ENCODE results near the gene SPATA2L.
A peak's percentile ranks its signal among the peaks of the same experiment; 100 is the strongest.

The SPATA2L gene

DNA sequence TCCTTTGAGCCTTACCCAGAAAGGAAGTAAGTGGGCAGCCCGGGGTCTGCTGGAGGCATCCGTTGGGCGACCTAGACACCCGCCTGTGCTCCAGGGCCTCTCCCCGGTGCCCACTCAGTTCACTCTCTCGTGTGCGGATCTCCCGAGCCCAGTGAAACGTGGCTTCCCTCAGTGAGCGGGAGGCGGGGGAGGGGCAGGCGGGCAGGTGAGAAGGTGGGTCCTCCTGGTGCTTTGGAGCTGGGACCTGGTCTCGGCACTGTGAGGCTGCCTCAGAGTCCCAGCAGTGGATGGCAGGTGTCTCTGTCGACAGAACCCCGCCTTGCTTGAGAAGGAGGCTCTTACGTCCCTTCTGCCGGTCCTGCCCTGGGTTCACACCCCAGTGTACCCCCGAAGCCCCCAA is 27.8 kb upstream of the SPATA2L start:
- no peak for DNase-seq

DNA sequence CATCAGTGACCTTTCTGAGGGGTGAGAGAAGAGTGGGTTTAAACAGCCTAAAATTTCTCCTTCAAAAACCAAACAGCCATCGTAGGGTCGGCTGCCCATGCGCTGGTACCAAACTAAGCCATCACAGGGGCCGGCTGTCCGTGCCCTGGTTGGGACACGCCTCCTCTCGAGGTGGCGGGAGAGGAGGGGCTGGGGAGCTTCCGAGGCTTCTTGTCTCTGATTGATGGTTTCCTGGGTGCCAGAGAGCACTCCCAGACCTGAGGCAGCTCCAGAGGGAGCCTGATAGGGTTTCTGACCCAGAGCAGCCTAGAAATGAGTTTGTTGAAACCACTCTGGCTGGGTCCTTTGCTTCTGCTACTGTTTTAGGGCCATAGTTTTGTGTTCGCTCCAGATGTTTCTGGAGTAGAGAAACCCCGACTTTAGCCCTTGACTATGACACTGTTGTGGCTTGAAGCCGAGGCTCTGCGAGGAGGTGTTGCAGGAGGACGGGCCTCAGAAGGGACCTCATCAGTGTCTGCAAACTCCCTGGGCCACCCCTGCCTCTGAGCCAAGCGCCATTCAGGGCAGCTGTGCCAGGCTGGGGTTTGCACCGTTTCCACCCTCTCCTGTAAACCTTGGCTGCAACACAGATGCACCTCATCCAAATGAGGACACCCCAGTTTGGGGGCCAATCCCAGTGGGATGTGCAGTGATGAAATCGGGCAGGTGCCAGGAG is 26.1 kb upstream of the SPATA2L start:
- no peak for DNase-seq

- DNase-seq = peak; percentile 43 to 98 (median 91)
These were observed 22.1 kb upstream of the SPATA2L start for GRCh38 chr16:89723279-89724250.

- DNase-seq = peak in 29 of 51 donors; percentile 21 to 72 (median 42)
These were observed 21.1 kb upstream of the SPATA2L start for GRCh38 chr16:89722392-89723278.

DNA sequence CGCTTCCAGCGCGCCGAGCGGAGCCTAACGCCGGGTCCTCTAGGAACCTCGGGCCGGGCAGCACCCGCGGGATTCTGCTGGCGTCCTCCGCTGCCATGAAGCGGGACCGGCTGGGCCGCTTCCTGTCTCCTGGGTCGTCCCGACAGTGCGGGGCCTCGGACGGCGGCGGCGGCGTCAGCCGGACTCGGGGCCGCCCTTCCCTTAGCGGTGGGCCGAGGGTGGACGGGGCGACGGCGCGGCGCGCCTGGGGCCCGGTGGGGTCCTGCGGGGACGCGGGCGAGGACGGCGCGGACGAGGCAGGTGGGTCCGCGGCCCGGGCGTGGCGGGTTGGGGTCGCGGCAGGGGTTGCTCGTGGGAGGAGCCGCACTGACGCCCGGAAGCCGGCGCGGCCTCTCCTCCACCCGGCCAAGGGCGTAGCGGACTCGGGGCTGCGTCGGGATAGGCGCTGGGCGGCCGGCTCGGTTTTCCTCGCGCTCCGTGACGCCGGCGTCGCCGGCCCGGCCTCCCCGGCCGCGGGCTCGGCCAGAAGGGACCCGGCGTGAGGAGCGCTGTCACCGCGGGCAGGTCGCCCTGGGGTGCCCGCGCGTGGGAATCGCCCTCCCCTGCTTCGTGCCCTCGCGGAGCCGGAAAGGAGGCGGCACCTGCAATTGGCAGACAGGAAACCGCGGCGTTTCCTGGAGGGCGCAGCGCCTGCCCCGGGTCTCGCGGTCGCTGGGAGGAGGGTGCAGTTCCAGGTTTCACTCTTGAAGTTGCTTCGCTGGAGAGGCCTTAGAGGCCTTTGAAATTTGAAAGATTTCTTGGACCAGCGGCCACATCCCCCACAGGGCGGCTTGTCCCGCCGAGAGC is 20.3 kb upstream of the SPATA2L start:
- DNase-seq = peak in 22 of 51 donors; percentile 19 to 61 (median 38)

- peak; percentile 47 to 93 (median 79) for DNase-seq
These were observed 19.5 kb upstream of the SPATA2L start, which contains the start of the genes VPS9D1 and ZNF276 for GRCh38 chr16:89720813-89721545. TSS of gene VPS9D1 (minus strand) at chr16:89720898. CDS start at chr16:89720861, 37 bp downstream. TSS of gene ZNF276 (plus strand) at chr16:89721537. CDS start at chr16:89721641, 104 bp downstream.

DNA sequence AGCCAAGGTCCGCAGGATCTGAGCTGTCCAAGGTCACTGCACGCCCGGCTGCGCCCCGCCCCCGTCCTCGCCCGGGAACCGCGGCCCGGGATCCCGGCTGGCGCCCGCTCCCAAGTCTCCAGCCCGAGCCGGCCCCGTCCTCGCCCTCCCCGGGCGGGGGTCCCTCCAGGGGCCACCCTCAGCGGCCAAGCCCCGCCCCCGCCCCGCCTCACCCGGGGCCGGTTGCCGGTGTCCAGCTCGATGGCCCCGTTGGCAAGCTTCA is 19.0 kb upstream of the SPATA2L start:
- DNase-seq = peak in 21 of 51 donors; percentile 55 to 91 (median 68)

DNA sequence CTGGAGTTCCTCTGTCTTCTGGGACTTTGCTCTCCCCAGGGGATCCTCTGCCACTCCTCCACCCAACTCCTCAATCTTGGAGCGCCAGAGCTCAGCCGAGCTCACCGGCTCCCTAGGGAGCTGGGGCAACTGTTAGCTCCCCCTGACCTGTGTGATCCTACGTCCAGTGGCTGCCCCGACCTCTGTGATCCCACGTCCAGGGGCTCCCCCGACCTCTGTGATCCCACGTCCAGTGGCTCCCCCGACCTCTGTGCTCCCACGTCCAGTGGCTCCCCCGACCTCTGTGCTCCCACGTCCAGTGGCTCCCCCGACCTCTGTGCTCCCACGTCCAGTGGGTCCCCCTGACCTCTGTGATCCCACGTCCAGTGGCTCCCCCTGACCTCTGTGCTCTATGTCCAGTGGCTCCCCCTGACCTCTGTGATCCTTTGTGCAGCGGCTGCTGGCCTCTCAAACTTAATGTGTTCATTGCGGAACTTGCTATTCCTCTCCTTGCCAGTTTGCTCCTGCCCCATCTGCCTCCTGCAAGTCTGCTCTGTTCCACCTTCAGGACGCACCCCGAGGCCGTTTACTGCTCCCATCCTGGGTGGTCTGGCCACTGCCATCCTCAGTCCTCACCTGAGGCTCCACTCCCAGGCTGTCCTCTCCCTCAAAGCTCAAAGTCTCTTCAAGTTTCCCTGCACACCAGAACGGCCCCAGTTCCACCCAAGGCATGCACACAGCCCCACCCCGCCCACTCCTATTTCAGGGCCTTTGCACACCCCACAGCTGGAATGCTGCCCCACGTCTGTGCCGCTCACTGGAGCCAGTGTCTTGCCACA is 16.4 kb upstream of the SPATA2L start:
- no peak for DNase-seq

GRCh38 chr16:89716916-89717687 is 15.6 kb upstream of the SPATA2L start:
- no peak for DNase-seq

- DNase-seq = no peak
These were observed 15.0 kb upstream of the SPATA2L start for GRCh38 chr16:89716493-89716892.

GRCh38 chr16:89712274-89712781 is 10.8 kb upstream of the SPATA2L start:
- no peak for DNase-seq

- no peak for DNase-seq
These were observed 10.2 kb upstream of the SPATA2L start for GRCh38 chr16:89711601-89712273.

- DNase-seq = no peak
These were observed 9.4 kb upstream of the SPATA2L start for GRCh38 chr16:89710709-89711564.

- no peak for DNase-seq
These were observed 8.4 kb upstream of the SPATA2L start for GRCh38 chr16:89709716-89710432.

DNA sequence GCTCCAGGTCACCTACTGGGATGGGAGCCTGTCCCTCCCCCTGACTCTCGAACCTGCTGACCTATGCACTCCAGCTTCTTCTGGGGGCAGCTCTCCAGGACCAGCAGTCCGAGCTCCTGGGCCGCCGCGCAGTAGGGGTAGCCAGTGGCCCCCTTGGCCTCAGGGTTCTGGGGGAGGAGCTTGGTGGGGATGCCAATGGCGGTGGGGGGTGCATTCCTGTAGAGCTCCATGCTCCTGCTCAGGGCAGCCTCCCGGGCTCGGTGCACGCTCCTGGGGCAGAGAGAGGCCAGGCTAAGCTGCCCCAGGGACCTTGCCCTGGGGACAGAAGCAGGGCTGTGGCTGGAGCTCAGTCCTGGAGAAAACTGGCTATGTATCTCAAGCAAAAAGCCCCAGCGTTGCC is 7.7 kb upstream of the SPATA2L start:
- DNase-seq = no peak
